HG02759 (cell line): ENCODE measurements around the gene SEMA4F.
A peak's percentile ranks its signal among the peaks of the same experiment; 100 is the strongest.
"Not testable (repeated sequence)": the region's sequence is repeated elsewhere in the genome, so short reads cannot be mapped to it uniquely, and the experiment has no call there.

Source experiments
- ATAC-seq: cut with Tn5 transposase; IDR thresholded peaks from one replicate; pipeline ENCODE4 v1.9.1; 2021; ENCODE audit warnings: mild to moderate bottlenecking, moderate library complexity; ENCODE audit not compliant: unreplicated experiment

The SEMA4F gene

GRCh38 chr2:74653985-74654882 is at the start of gene SEMA4F:
Gene SEMA4F (plus strand): TSS chr2:74654247. CDS start chr2:74654377, 130 bp downstream.
- ATAC-seq = peak; percentile 99

GRCh38 chr2:74606927-74607326 is 47.1 kb upstream of the SEMA4F start:
- ATAC-seq = no peak

GRCh38 chr2:74617122-74617521 is 36.9 kb upstream of the SEMA4F start:
- no peak for ATAC-seq

GRCh38 chr2:74618410-74619083 is 35.5 kb upstream of the SEMA4F start:
- ATAC-seq = no peak

- no peak for ATAC-seq
These were observed 34.3 kb upstream of the SEMA4F start for GRCh38 chr2:74619651-74620297.

- ATAC-seq = no peak
These were observed 33.4 kb upstream of the SEMA4F start for GRCh38 chr2:74620671-74621070.

GRCh38 chr2:74625658-74626425 is 28.2 kb upstream of the SEMA4F start:
- ATAC-seq = no peak

- ATAC-seq = no peak
These were observed 25.4 kb upstream of the SEMA4F start for GRCh38 chr2:74628538-74629105.

GRCh38 chr2:74630454-74630853 is 23.6 kb upstream of the SEMA4F start:
- not testable (repeated sequence) for ATAC-seq

GRCh38 chr2:74632209-74632938 is 21.7 kb upstream of the SEMA4F start:
- no peak for ATAC-seq

- ATAC-seq = no peak
These were observed 21.1 kb upstream of the SEMA4F start for GRCh38 chr2:74632939-74633312.

- no peak for ATAC-seq
These were observed 14.5 kb upstream of the SEMA4F start for GRCh38 chr2:74639550-74639949.

GRCh38 chr2:74645344-74645743 is 8.7 kb upstream of the SEMA4F start:
- no peak for ATAC-seq

- no peak for ATAC-seq
These were observed 7.8 kb upstream of the SEMA4F start for GRCh38 chr2:74646201-74646600.

- ATAC-seq = no peak
These were observed 7.1 kb upstream of the SEMA4F start for GRCh38 chr2:74646834-74647482.

GRCh38 chr2:74648009-74648443 is 6.0 kb upstream of the SEMA4F start, which contains the start of gene M1AP:
Gene M1AP (minus strand): TSS chr2:74648330. CDS start chr2:74640275, 8,055 bp downstream.
- ATAC-seq = no peak

- peak; percentile 19 for ATAC-seq
These were observed 460 bp upstream of the SEMA4F start for GRCh38 chr2:74653589-74653984.

GRCh38 chr2:74655579-74655978 is 1.5 kb downstream of the SEMA4F start:
- ATAC-seq = no peak

- no peak for ATAC-seq
These were observed 4.5 kb downstream of the SEMA4F start for GRCh38 chr2:74658516-74658915.
